Camera-type eye (tissue), 1 donor: ENCODE measurements around the gene PCDHGA3. TPM values are rescaled to one million over a fixed set of nuclear protein-coding genes. Genes with fewer than 3 reads are reported as not detected.

ENCODE experiments used
- total RNA-seq: library from RNA; depleted of rRNA; stranded (reverse); fragments of >200 nt; gene quantifications from one replicate; pipeline ENCODE4 v1.2.3, GENCODE V29; 2014

PCDHGA3 gene
- 7.5 TPM for total RNA-seq

DNA sequence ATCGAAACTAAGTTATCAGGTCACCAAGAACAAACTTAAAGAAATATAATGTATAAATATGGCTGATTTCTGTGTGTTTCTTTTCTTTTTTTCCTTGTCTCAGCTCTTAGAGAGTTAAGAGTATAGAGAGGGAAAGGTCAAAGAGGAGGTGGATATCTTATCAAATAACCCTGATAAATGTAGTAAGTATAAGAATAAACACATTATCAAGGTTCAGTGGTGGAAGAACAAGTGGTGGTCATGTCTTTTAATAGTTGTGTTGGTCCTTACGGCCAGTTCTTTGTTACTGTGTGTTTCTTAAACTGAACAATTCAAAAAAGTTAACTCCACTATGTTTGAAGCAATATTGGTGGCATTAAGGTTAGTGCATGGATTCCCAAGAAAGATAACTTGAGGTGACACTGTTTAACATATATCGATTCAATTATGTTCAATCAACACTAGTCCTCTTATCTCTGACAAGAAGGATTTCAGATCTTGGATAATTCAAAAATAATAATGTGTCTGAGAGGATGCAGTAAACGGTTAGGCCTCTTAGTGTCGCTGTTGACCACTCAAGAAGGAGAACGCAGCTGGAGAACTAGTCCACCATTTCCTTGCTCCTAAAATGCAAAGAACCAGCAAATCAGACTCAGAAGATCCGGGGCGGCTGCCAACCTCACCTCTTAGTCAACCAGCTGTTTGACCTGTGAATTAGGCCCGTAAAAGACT lies at the start of gene PCDHGA3:
Gene PCDHGA3, plus strand, starts transcription at position 588 of the 711 bp plus-strand sequence. CDS start 205 bp downstream, outside the sequence.

DNA sequence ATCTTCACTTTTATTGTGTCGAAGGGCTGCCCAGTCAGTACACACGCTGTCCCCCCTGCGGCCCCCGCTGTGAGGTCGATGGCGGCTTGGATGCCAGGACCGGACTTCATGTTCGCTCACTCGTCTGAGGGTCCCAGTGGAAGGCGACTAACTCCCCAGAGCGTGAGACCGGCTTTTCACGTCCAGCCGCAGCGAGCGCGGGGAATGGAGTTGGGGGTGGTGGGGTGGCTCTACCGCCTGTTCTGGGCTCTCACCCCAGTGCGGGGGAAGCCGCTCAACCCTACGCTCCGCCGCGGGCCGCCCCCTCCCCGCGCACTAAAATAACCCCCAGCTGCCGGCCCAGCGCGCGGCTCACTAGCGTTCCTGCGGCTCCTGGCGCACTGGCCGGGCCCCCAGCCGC lies 39.9 kb upstream of the PCDHGA3 start, which contains the start of gene SLC25A2:
Gene SLC25A2, minus strand, starts transcription at position 294 of the 400 bp plus-strand sequence. Its CDS starts 184 bp downstream, at position 110.

DNA sequence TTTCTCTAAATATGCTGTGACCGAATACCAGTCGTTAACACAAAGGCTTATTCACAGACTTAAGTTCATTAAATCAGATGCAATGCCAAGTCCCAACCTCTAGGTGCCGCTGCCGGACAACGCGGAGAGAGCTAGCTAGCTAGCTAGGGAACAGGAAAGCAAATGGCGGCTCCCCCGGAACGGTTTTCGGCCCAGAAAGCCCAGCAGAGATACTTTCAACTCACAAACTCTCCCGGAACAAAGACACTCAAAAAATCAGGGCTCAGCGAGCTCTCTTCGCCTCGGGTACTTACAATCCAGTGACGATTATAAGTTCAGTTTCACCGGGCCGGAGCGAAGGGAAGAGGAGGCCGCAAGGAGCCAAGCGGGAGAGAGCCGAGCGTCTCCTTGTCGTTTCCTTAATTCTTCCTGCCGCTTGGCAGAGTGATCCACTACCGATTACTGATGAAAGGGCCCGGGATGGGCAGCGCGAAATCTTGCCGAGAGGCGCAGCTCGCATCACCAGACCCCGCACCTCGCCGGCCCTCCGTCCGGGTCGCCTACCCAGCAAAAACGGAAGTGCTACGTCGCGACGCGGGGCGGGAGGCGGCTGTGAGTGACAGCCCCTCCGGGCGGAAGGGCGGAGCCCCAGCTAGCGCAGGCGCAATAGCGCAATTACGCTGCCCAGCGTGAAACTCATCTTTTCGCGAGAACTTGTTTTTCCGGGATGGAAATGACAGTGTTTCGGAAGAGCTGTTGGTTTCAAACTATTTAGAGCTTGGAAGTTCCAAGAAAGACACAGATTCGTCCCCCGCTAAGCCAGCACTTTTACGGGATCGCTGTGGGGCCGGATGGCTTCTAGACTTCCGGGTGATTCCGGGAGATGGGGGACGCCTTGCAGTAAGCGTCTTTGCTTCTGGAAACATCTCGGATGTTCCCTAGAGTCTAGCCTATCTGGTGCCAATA lies 23.1 kb upstream of the PCDHGA3 start, which contains the start of gene TAF7:
Gene TAF7, minus strand, starts transcription at position 560 of the 945 bp plus-strand sequence. CDS start 740 bp downstream, outside the sequence.

DNA sequence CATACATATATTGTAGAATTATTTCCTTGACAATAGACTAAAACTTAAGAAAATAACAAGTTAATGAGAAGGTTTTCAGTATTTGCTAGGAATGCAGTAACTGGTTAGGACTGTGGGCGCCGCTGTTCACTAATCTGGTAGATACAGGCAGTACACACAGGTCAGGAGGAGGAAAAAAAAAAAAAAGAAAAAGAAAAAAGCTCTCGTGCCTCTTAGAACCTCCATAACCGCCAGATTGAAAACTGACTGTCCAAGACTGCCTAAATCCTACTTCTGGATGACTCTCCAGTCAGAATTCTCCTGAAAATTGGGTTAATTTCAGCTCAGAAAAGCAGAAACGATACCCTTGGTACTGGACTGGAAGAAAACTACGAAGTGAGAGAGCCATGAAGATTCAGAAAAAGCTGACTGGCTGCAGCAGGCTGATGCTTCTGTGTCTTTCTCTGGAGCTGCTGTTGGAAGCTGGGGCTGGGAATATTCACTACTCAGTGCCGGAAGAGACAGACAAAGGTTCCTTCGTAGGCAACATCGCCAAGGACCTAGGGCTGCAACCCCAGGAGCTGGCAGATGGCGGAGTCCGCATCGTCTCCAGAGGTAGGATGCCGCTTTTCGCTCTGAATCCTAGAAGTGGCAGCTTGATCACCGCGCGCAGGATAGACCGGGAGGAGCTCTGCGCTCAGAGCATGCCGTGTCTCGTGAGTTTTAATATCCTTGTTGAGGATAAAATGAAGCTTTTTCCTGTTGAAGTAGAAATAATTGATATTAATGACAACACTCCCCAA lies 13.1 kb upstream of the PCDHGA3 start, which contains the start of gene PCDHGA1:
Gene PCDHGA1, plus strand, starts transcription at position 216 of the 782 bp plus-strand sequence.

DNA sequence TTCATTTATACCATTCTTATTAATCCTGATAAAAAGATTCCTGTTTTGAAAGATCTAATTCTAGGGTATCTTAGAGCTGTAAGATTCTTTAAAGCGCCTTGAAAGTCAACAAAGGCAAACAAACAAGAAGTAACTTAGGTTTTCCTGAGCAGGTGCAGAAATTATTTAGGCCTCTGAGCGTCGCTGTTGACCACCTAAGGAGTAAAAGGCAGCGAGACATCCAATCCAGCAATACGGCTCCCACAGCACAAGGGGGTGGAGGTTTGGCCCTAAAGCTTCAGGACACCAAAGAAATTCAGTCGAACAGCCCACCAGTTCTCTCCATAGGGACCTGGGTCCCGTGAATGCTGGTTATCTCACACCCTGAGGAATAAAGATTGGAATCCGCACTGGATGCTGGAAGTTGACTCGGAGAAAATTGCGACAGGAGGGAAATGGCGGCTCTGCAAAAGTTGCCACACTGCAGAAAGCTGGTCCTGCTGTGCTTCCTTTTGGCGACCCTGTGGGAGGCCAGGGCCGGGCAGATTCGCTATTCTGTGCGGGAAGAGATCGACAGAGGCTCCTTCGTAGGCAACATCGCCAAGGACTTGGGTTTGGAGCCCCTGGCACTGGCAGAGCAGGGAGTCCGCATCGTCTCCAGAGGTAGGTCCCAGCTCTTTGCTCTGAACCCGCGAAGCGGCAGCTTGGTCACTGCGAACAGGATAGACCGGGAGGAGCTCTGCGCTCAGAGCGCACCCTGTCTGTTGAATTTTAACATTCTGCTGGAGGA lies 4.9 kb upstream of the PCDHGA3 start, which contains the start of gene PCDHGA2:
Gene PCDHGA2, plus strand, starts transcription at position 223 of the 769 bp plus-strand sequence.

DNA sequence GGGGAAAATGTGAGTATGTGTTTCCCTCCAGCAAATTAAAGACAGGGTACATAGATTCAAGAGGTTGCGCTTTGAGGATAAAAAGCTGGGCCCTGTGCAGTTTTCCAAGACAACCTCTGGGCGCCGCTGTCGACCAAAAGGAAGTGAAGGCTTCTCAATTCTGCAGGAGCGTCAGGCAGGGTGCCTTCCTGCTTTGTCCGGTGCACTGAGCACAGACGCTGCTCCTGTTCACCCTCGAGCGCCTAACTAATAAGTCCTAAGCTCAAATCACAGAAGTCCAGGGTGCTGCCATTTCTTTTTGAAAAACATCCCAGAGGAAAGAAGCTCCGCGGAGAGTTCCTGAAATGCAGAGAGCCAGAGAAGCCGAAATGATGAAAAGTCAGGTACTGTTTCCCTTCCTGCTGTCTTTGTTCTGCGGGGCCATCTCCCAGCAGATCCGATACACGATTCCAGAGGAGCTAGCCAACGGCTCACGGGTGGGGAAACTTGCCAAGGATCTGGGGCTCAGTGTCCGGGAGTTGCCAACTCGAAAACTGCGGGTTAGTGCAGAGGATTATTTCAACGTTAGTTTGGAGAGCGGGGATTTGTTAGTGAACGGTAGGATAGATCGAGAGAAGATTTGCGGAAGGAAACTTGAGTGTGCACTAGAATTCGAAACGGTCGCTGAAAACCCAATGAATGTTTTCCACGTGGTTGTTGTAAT lies 6.4 kb downstream of the PCDHGA3 start, which contains the start of gene PCDHGB1:
Gene PCDHGB1, plus strand, starts transcription at position 183 of the 703 bp plus-strand sequence. Its CDS starts 162 bp downstream, at position 345.

DNA sequence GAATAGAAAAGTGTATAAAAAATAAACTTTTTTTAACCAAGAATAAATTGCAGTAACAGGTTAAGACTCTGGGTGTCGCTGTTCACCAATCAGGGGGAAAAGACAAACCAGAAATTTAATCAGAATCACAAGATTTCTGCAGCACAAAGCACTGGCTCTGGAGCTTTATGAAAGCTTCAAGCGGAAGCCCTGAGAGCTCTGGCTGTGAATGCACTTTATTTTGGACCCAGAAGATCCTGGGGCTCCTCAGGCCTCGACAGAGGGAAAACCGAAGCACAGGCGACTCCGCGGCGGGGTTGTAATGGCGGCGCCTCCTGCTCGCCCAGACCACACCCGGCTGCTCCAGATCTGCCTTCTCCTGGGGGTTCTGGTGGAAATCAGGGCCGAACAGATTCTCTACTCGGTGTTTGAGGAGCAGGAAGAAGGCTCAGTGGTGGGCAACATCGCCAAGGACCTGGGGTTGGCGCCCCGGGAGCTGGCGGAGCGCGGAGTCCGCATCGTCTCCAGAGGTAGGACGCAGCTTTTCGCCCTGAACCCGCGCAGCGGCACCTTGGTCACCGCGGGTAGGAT lies 11.4 kb downstream of the PCDHGA3 start, which contains the start of gene PCDHGA4:
Gene PCDHGA4, plus strand, starts transcription at position 122 of the 570 bp plus-strand sequence. Its CDS starts 87 bp downstream, at position 209.

DNA sequence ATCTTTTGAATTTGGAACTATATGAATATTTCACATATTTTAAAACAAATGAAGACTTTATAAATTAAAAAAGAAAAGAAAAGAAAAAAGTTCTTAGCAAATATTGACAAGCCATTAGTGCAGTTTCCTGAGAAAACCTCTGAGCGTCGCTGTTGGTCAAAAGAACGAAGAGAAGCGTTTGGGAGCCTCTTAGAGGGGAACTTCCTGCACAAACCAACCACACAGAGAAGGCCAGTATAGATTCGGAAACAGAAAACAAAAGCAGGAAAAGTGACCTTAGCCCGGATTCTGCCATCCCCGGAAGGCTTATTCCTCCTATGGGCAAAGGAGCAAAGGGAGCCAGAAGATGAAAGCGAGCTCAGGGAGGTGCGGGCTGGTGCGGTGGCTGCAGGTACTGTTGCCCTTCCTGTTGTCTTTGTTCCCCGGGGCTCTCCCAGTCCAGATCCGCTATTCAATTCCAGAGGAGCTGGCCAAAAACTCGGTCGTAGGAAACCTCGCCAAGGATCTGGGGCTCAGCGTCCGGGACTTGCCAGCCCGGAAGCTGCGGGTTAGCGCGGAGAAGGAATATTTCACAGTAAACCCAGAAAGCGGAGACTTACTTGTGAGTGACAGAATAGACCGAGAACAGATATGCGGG lies 16.3 kb downstream of the PCDHGA3 start, which contains the start of gene PCDHGB2:
Gene PCDHGB2, plus strand, starts transcription at position 205 of the 637 bp plus-strand sequence. Its CDS starts 142 bp downstream, at position 347.

DNA sequence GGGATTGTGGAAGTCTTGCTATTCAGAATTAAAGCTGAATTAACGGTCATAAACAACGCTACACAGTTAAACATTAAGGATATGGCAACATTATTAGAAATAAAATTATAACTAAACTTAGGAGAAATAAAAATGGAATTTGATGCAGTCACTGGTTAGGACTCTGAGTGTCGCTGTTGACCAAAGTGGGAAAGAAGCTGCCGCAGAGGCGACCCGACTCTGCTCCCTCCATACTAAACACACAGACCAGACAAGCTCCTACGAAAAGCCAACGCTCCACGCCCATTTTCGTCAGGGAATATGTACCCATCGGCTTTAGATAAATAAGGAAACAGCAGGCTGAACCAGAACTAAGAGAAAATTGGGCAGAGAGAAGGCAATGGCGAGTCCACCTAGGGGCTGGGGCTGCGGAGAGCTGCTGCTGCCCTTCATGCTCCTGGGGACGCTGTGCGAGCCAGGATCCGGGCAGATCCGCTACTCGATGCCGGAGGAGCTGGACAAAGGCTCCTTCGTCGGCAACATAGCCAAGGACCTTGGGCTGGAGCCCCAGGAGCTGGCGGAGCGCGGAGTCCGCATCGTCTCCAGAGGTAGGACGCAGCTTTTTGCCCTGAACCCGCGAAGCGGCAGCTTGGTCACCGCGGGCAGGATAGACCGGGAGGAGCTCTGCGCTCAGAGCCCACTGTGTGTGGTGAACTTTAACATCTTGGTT lies 20.5 kb downstream of the PCDHGA3 start, which contains the start of gene PCDHGA5:
Gene PCDHGA5, plus strand, starts transcription at position 211 of the 709 bp plus-strand sequence. Its CDS starts 169 bp downstream, at position 380.

DNA sequence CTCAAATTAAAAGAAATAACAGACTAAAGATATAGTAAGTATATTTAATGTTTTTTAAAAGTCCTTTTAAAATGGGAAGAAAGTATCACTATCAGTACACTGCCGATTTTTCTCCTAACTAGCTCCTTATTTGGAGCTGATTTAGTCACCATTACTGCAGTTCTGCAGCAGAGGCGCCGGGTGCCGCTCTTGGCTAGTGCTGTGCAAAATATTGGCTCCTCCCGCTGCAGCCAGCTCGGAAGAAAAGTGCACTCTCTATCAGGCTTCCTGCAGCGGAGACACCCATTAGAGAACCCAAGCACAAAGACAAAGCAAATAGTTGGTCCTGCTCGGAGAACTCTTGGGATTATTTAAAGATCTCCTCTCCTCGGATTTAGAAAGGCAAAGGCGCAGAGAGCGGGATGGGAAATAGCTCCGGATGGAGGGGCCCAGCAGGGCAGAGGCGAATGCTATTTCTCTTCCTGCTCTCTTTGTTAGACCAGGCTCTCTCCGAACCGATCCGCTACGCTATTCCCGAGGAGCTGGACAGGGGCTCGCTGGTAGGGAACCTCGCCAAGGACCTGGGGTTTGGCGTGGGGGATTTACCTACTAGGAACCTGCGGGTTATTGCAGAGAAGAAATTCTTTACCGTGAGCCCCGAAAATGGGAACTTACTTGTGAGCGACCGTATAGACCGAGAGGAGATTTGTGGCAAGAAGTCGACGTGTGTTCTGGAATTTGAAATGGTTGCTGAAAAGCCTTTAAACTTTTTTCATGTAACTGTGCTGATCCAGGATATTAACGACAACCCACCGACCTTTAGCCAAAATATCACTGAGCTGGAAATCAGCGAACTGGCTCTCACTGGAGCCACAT lies 26.6 kb downstream of the PCDHGA3 start, which contains the start of gene PCDHGB3:
Gene PCDHGB3, plus strand, starts transcription at position 249 of the 855 bp plus-strand sequence. Its CDS starts 153 bp downstream, at position 402.

DNA sequence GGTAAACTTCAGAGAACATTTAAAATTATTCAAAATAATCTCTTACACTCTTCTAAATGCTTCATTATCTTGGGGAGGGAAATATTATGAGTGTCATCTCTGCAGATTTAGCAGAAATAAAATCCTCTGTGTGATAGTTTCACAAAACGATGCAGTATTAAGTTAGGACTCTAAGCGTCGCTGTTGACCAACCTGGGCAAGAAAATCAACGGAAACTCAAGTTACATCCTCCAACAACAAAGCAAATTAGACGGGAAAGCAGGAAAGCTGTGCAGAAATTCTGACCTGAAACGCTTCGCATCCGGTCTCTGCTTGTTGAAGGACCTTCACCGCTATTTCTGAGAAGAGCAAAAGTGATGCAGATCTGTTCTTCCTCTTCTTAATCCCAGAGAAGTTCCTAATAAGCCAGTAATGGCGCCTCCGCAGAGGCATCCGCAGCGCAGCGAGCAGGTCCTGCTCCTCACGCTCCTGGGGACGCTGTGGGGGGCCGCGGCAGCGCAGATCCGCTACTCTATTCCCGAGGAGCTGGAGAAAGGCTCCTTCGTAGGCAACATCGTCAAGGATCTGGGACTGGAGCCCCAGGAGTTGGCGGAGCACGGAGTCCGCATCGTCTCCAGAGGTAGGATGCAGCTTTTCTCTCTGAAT lies 30.2 kb downstream of the PCDHGA3 start, which contains the start of gene PCDHGA6:
Gene PCDHGA6, plus strand, starts transcription at position 219 of the 645 bp plus-strand sequence. Its CDS starts 193 bp downstream, at position 412.

DNA sequence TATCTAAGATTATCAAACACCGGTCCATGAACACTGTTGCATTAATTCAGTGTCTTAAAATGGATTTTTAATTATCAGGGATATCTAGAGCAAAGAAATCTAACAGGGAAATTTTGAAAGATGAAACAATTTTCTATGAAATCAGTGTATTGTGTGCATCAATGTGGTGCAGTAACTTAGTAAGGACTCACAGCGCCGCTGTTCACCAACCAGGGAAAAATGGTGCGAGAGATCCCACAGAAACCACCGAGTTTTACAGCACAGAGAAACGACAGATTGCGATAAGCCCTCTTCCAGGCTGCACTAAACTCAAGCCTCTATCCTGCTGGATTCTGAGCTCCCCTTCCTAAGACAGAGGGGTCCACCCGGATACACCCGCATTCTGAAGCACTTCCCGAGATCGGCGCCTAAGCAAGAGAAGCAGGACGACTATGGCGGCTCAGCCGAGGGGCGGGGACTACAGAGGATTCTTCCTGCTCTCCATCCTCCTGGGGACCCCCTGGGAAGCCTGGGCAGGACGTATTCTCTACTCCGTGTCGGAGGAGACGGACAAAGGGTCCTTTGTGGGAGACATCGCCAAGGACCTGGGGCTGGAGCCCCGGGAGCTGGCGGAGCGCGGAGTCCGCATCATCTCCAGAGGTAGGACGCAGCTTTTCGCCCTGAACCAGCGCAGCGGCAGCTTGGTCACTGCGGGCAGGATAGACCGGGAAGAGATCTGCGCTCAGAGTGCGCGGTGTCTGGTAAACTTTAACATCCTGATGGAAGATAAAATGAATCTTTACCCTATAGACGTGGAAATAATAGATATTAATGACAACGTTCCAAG lies 39.1 kb downstream of the PCDHGA3 start, which contains the start of gene PCDHGA7:
Gene PCDHGA7, plus strand, starts transcription at position 274 of the 826 bp plus-strand sequence. Its CDS starts 158 bp downstream, at position 432.

DNA sequence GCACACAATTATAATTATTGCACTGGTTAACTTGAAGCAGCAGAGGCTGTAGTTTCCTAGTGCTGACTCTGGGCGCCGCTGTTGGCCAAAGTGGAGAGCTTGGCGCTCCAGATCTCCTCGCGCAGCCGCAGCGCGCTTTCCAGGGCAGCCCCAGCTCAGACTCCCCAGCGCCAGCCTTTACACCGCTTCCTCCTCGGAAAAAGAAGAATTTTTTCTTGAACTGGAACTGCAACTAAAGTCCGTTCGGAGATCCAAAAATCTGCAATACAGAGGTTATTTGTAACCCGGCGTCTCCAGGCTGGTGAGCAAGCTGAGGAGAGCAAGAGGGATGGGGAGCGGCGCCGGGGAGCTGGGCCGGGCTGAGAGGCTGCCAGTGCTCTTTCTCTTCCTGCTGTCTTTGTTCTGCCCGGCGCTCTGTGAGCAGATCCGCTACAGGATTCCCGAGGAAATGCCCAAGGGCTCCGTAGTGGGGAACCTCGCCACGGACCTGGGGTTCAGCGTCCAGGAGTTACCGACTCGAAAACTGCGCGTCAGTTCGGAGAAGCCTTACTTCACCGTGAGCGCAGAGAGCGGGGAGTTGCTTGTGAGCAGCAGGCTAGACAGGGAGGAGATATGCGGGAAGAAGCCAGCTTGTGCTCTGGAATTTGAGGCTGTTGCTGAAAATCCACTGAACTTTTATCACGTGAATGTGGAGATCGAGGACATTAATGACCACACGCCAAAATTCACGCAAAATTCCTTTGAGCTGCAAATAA lies 44.1 kb downstream of the PCDHGA3 start, which contains the start of gene PCDHGB4:
Gene PCDHGB4, plus strand, starts transcription at position 142 of the 755 bp plus-strand sequence. Its CDS starts 187 bp downstream, at position 329.

DNA sequence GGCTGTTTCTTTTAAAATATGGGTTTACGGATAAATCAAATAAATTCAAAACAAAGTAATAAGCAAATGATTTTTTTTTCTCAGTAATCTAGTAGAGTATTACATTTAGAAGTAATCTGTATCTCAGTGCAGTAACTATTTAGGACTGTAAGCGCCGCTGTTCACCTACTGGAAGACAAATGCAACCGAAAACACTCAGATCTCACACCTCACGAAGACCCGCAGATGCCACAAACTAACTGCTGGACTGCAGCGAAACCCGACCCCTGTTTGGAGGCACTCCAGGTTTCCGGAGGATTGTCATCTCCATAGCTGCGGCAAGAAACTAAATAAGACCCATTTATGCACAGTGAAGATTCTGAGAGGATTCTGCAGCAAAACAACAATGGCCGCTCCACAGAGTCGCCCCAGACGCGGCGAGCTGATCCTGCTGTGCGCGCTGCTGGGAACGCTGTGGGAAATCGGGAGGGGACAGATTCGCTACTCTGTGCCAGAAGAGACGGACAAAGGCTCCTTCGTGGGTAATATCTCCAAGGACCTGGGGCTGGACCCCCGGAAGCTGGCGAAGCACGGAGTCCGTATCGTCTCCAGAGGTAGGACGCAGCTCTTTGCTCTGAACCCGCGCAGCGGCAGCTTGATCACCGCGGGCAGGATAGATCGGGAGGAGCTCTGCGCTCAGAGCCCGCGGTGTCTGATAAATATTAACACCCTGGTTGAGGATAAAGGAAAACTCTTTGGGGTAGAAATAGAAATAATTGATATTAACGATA lies 49.0 kb downstream of the PCDHGA3 start, which contains the start of gene PCDHGA8:
Gene PCDHGA8, plus strand, starts transcription at position 205 of the 770 bp plus-strand sequence. Its CDS starts 181 bp downstream, at position 386.

